ENCODE measurements around the gene AKAP1. TPM values are rescaled to one million over a fixed set of nuclear protein-coding genes. Genes with fewer than 3 reads are reported as not detected.

Gene AKAP1
- polyA plus RNA-seq, 3 donors, result 5.6 to 14.6 (median 6.8) TPM

GRCh38 chr17:57124053-57124452 lies 39.0 kb downstream of the AKAP1 start:
- H2AFZ ChIP-seq (ENCODE audit: insufficient read depth, low read depth, low read length, poor library complexity, severe bottlenecking), result no peak overlapping the region
- Mint-ChIP-seq H3K36me3 (peaks cover 37 to 46% of the 10 kb centered on the region in 2 donors), H3K4me3 (no peak overlapping the region), H3K4me1 (no peaks in the 10 kb centered on the region), H3K9me3 (peaks cover 0 to 2% (median 0%) of the 10 kb centered on the region in 7 donors), H3K27ac (no peak overlapping the region), H3K27me3 (ENCODE audit: low read depth in 3 of 3) (no peaks in the 10 kb centered on the region)
- WGBS (ENCODE audit: insufficient coverage), result no CpG with 5 or more reads among the region's 4 CpGs
- H3K4me1 ChIP-seq (ENCODE audit: control insufficient read depth in 1 of 2, insufficient read depth in 2 of 2, low read length in 2 of 2), result no peaks in the 10 kb centered on the region
- peaks cover 26 to 45% of the 10 kb centered on the region in 2 donors for H3K36me3 ChIP-seq (replicated peaks in 1 of 2; ENCODE audit: control insufficient read depth in 1 of 2, insufficient read depth in 2 of 2, low read length in 2 of 2)
- H3K27ac ChIP-seq (ENCODE audit: low read depth in 1 of 2, low read length in 2 of 2), result no peak overlapping the region
- H3K79me2 ChIP-seq (ENCODE audit: insufficient read depth, low read length), result no peaks in the 10 kb centered on the region
- no peak overlapping the region for H3K4me3 ChIP-seq (replicated peaks in 1 of 3; ENCODE audit: low read depth in 2 of 3, low read length in 3 of 3)
- H3K4me2 ChIP-seq (replicated peaks; ENCODE audit: extremely low read depth, low read length, poor library complexity, severe bottlenecking), result no peak overlapping the region
- no peak for DNase-seq
- H3K9me3 ChIP-seq (replicated peaks in 1 of 2; ENCODE audit: control insufficient read depth in 1 of 2, insufficient read depth in 1 of 2, low read length in 2 of 2), result no peaks in the 10 kb centered on the region
- no peak overlapping the region for H3K9ac ChIP-seq (ENCODE audit: insufficient read depth, low read length, poor library complexity, severe bottlenecking)
- no peaks in the 10 kb centered on the region for H4K20me1 ChIP-seq (ENCODE audit: insufficient read depth, low read length)
- intact Hi-C loops (cut with micrococcal nuclease), result no loop called here
- no peak for TF ChIP-seq CTCF (IDR thresholded peaks at IDR 0.05)
- H3K27me3 ChIP-seq (ENCODE audit: control insufficient read depth in 2 of 2, insufficient read depth in 2 of 2, low read length in 2 of 2), result no peaks in the 10 kb centered on the region

GRCh38 chr17:57125406-57125805 lies 40.4 kb downstream of the AKAP1 start:
- H3K36me3 Mint-ChIP-seq, result peaks cover 31 to 32% of the 10 kb centered on the region in 2 donors
- WGBS (ENCODE audit: insufficient coverage), result no CpG with 5 or more reads among the region's 2 CpGs
- intact Hi-C loops (cut with micrococcal nuclease), result loop anchor here in 1 of 2 donors (5.0 kb wide), 2 partner anchors 657 to 987 kb away; no protein-coding TSS in a partner anchor
- no peak overlapping the region for H3K9ac ChIP-seq (ENCODE audit: insufficient read depth, low read length, poor library complexity, severe bottlenecking)
- H3K4me3 ChIP-seq (replicated peaks in 1 of 3; ENCODE audit: low read depth in 2 of 3, low read length in 3 of 3), result no peak overlapping the region
- no peaks in the 10 kb centered on the region for H3K4me1 ChIP-seq (ENCODE audit: control insufficient read depth in 1 of 2, insufficient read depth in 2 of 2, low read length in 2 of 2)
- H3K36me3 ChIP-seq (replicated peaks in 1 of 2; ENCODE audit: control insufficient read depth in 1 of 2, insufficient read depth in 2 of 2, low read length in 2 of 2), result peaks cover 20 to 33% of the 10 kb centered on the region in 2 donors
- no peak overlapping the region for H3K27ac ChIP-seq (ENCODE audit: low read depth in 1 of 2, low read length in 2 of 2)
- no peak overlapping the region for H3K4me2 ChIP-seq (replicated peaks; ENCODE audit: extremely low read depth, low read length, poor library complexity, severe bottlenecking)
- no peak for TF ChIP-seq CTCF (IDR thresholded peaks at IDR 0.05)
- no peaks in the 10 kb centered on the region for H3K9me3 ChIP-seq (replicated peaks in 1 of 2; ENCODE audit: control insufficient read depth in 1 of 2, insufficient read depth in 1 of 2, low read length in 2 of 2)
- no peak overlapping the region for H2AFZ ChIP-seq (ENCODE audit: insufficient read depth, low read depth, low read length, poor library complexity, severe bottlenecking)
- H3K27me3 Mint-ChIP-seq (ENCODE audit: low read depth in 3 of 3), result peaks cover 0 to 1% (median 0%) of the 10 kb centered on the region in 3 donors
- no peaks in the 10 kb centered on the region for H3K4me1 Mint-ChIP-seq
- peaks cover 0 to 2% (median 0%) of the 10 kb centered on the region in 7 donors for H3K9me3 Mint-ChIP-seq
- no peak overlapping the region for H3K4me3 Mint-ChIP-seq
- H4K20me1 ChIP-seq (ENCODE audit: insufficient read depth, low read length), result no peaks in the 10 kb centered on the region
- H3K79me2 ChIP-seq (ENCODE audit: insufficient read depth, low read length), result no peaks in the 10 kb centered on the region
- DNase-seq, result no peak
- no peak overlapping the region for H3K27ac Mint-ChIP-seq
- H3K27me3 ChIP-seq (ENCODE audit: control insufficient read depth in 2 of 2, insufficient read depth in 2 of 2, low read length in 2 of 2), result no peaks in the 10 kb centered on the region
